ENCODE measurements around the gene AHCY.

- TF ChIP-seq CTCF (IDR thresholded peaks at IDR 0.05) = no peak
- no peak for TF ChIP-seq POLR2A (IDR thresholded peaks at IDR 0.05)
These were observed 53.9 kb downstream of the AHCY start for GRCh38 chr20:34249291-34249690.

Measured in body of pancreas (tissue), 4 donors.